Adrenal gland (tissue), 5 donors: ENCODE data around the gene CCDC15.

Experiments
- POLR2A ChIP-seq, 2 donors: fragments of 450-650 bp; IDR thresholded peaks; one replicate each; pipeline ENCODE4 v1.6.1; 2017; ENCODE audit warnings: antibody characterized with exemption in 2 of 2, mild to moderate bottlenecking in 2 of 2, moderate library complexity in 1 of 2
- TF ChIP-seq, protein P1 (sequence below), 6 experiments: fragments of 450-650 bp in 4 of 6; fragments of 200-600 bp in 2 of 6; sonication (generic) in 1 of 6; IDR thresholded peaks; 1 replicate in 5 of 6; 2 replicates in 1 of 6; pipeline versions ENCODE4 v1.5.1 to v1.8.0; 2016 to 2021; ENCODE audit warnings: antibody characterized with exemption in 6 of 6, mild to moderate bottlenecking in 2 of 6, moderate library complexity in 1 of 6
- donor health status: DM: no; HTN: no; CAD: no.

DNA sequence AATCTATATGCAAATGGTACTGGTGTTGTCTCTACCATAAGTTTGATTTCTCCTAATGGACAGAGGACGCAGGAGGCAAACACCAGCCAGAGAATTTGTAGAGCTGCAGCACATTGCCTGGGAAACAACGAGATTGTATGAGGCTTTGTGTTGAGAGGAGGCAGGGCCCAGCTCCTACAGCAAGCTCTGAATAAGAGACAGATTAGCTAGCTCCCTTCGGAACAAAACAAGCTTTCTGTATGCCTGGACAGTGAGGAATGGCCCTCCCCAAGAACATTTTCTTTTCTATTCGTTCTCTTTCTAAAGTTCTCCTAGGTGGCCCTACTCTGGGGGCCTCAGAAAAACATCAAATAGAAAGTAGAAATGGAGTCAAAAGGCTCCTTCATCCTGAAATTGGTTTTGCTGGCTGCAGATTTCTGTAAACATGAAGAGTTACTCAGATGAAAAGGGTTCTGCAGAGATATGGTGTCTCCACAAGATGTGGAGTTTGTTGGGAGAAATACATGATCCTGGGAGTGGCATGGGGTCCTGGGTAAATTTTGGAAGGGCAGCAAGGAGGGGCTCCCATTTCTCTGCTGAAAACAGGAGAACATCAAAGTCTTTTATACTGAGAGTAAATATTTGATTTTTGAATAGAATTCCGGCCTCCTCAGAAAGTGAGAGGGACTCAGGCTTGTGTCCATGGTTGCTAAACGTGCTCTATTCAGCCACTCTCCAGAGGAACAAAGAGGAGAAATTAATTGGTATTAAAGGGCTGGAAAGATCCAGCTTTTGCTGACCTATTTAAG, 11.3 kb upstream of the CCDC15 start:
- no peak for TF ChIP-seq POLR2A (IDR thresholded peaks at IDR 0.05)
- TF ChIP-seq, protein P1, sequence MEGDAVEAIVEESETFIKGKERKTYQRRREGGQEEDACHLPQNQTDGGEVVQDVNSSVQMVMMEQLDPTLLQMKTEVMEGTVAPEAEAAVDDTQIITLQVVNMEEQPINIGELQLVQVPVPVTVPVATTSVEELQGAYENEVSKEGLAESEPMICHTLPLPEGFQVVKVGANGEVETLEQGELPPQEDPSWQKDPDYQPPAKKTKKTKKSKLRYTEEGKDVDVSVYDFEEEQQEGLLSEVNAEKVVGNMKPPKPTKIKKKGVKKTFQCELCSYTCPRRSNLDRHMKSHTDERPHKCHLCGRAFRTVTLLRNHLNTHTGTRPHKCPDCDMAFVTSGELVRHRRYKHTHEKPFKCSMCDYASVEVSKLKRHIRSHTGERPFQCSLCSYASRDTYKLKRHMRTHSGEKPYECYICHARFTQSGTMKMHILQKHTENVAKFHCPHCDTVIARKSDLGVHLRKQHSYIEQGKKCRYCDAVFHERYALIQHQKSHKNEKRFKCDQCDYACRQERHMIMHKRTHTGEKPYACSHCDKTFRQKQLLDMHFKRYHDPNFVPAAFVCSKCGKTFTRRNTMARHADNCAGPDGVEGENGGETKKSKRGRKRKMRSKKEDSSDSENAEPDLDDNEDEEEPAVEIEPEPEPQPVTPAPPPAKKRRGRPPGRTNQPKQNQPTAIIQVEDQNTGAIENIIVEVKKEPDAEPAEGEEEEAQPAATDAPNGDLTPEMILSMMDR (IDR thresholded peaks at IDR 0.05): no peak
